Left hindlimb (tissue), 1 donor: ENCODE data around the gene SLC2A8.
A peak's percentile ranks its signal among the peaks of the same experiment; 100 is the strongest.

Experiments used
- DNase-seq: peaks from one replicate; pipeline ENCODE4 v3.0.0-alpha.2; 2018

The SLC2A8 gene

DNA sequence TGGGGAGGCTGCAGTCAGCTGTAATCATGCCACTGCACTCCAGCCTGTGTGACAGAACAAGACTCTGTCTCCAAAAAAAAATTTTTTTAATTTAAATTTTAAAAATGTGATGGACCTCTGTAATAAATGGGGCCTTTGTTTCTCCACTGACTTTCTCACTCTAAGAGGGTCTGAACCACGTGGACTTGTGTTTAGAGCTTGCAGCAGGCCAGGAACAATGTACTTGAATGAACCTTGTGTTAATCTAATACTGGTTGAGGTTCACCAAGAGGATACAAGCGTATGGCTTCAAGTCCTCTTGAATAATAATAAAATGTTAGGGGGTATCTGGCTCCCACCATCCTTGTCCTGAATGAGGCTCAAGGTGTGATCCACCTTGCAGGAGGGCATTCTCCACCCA is 14.4 kb upstream of the SLC2A8 start:
- DNase-seq = no peak

DNA sequence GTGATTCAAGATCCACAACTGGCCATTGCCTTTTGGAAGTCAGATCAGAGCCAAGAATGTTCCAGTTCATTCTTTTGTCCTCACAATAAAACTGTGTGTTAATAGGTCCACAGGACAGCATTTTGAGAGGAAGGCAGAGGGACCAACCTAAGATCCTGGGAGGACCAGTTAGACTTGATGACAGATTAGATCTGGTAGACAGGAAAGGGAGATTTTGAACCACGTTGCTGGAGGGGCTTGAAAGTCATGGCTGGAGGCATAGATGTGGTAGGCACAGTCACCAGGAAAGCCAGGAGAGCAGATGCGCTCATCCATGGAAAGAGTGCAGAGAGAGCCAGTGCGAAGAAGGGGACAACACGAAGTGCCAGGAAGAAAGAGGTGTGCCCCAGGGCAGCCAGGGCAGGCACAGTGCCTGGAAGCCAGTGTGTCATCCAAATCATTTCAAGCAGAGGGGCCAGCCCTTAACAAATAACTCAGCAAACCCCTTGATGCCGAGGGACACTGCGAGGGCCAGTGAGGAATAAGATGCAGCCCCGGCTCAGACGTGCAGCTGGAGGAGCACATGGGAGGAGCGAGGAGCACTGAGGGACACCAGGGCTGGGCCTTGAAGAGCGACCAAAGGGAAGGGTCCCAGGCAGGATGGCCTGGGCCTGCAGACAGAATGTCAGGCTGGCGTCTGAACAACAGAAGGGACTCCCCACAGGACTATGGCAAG is 12.8 kb upstream of the SLC2A8 start:
- no peak for DNase-seq

DNA sequence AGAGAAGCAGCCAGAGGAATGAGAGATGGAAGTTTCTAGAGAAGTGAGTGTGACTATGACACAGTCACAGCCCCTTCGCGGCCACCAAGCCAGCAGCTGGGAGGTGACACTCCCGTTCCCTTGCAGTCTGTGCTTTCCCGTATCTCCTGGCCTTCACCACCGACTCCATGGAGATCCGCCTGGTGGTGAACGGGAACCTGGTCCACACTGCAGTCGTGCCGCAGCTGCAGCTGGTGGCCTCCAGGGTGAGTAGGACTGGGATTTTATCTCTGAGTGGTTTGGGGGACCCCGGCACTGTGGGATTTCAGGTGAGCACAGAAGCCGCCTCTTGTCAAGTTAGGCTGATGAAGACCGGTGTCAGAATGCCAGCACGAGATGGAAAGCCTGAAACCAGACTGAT is 12.1 kb upstream of the SLC2A8 start:
- DNase-seq = no peak

DNA sequence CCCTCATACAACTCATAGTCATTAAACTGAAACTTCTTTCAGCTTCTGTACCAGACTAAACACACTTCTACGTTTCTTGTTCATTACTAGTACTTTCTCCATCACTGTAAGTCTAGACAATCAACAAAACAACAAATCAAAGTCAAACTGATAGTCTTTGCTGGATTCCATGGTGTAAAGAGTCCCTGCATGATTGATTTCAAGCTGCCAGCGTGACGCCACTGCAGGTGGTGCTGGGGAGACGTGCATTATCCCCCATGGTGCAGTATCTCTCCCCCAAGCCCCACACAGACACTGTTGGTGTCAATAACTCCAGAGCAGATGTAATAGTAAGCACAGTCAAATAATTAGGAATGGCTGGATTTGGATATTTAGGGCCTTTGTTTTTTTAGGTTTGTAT is 10.7 kb upstream of the SLC2A8 start:
- DNase-seq = no peak

DNA sequence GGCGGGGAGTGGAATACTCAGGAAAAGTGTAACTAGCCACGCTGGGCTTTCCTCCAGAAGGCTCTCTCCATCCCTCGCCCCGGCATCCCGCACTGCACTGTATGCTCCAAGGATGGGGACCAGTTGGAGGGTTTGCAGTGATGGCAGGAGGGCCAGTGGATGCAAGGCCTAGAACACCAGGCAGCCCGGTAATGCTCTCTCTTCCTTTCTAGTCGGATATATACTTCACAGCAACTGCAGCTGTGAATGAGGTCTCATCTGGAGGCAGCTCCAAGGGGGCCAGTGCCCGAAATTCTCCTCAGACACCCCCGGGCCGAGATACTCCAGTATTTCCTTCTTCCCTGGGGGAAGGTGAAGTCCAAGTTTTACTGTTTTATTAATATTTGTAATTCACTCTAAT is 10.0 kb upstream of the SLC2A8 start:
- no peak for DNase-seq

DNA sequence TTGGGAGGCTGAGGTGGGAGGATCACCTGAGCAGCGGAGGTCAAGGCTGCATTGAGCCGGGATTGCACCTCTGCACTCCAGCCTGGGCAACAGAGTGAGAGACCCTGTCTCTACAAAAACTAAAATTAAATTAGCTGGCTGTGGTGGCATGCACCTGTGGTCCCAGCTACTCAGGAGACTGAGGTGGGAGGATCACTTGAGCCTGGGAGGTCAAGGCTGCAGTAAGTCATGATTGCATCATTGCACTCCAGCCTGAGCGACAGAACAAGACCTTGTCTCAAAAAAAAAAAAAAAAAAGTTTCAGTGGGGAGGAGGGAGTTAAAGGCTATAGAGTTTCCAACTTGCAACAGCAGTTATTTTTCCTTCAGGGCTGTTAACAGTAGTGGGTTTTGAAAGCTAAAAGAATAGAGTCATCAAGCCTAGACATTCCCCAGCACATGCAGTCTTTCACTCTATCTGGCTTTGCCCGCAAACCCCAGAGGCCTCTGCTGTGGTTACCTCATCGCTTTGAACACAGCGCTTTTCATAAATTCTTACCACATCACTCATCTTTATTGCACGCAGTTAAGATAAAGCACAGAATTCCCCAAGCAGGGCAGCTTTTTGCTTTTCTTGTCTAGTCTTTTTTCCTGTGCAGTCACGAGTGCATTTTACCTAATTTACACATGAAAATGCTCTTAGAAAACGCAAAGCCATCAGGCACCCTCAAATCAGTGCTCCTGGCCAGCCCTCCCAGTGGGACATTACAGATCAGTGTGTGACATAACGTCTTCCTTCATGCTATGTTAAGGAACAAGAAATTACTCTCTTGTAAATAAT is 8.7 kb upstream of the SLC2A8 start:
- peak; percentile 65 for DNase-seq

- no peak for DNase-seq
Observed at GRCh38 chr9:127388856-127389238, 8.1 kb upstream of the SLC2A8 start.

DNA sequence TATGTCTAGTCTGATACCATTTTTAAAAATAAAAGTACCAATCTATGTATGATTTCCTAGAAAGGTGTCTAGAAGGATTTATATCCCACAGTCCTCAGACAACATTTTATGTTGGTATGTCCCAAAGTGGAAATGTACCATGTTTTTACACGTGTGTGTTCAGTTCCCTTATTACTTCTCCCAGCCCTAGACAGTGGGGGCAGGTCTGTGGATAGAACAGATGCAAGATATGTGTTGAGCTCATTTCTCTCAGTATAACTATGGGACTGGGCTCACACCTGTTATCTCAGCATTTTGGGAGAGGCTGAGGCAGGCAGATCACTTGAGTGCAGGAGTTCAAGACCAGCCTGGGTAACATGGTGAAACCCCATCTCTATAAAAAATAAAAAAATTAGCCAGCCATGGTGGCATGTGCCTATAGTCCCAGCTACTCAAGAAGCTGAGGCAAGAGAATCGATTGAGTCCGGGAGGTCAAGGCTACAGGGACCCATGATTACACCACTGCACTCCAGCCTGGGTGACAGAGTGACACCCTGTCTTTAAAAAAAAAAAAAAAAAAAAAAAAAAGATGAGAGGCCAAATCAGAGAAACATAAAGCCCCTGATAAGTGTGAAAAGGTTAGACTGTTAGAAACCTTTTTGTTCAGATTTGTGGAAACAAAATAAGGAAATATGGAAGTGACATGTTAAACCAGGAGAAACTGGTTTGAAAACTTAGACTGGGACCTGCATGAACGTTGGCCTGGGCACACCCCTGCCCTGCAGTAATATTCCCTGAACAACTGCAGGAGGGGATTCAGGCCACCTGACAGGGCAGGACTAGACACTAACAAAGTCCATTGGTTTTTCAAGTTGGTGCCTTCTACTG is 7.4 kb upstream of the SLC2A8 start:
- no peak for DNase-seq

DNA sequence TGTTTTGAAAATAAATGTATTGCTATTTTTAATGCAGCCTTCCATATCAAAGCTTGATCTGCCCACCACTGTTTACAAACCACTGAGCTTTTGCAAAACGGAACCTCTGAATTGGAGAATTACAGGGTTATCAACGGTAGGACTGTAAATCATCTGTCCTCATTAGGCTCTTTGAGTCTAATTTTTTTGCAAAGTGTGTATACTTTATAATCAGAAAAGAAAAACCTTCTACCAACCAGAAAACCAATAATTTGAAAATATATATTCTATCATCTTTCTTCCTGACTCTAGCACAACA is 6.8 kb upstream of the SLC2A8 start:
- DNase-seq = no peak

DNA sequence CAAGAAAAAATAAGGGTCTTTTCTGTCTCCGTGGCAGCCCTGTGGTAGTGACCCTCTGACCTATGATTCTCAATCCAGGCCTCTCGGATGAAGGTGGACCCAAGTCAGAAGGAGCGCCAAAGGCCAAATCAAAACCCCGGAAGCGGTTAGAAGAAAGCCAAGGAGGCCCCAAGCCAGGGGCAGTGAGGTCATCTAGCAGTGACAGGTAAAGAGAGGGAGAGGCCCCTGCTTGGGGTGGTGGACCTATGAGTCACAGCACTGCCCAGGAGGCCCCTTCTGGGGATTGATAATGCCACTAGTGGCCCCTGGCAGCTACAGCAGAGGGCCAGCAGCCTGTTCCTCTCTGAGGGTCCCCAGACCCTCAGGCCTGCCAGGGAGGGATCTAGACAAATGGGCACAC is 6.4 kb upstream of the SLC2A8 start:
- DNase-seq = no peak

DNA sequence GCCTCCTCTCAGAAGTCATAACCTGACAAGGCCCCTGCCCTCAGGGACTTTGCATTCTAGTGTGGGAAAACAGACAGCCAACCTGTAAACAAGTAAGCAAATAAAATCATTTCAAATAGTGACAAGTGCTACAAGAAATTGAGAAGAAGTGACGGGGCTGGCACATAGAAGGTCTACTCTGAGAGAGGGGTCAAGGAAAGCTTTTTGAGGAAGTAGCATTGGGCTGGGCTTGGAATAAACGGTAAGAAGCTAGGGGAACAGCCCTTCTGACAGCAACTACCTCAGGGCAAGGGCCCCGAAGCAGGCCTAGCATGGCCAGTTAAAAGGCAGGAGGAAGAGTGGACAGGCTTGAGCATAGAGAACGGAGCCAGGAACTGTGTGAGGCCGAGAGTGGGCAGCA is 4.8 kb upstream of the SLC2A8 start:
- DNase-seq = no peak

GRCh38 chr9:127392976-127393375 is 4.0 kb upstream of the SLC2A8 start:
- DNase-seq = no peak

DNA sequence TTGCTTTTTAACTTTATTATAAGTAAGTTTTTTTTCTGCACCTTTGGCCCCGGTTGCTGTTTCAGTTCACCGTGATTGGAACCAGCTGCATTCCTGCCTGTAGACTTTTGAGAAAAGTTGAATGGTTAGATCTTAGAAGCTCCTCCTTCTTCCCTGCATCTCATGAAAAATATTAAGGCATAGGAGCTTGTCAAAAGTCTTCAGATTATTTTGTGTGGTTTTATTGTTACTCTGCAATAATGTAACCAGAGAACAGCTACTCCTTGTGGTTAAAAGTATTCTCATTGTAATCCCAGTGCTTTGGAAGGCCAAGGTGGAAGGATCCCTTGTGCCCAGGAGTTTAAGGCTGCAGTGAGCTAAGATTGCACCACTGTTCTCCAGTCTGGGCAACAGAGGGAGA is 3.3 kb upstream of the SLC2A8 start:
- DNase-seq = no peak

GRCh38 chr9:127395497-127396252 is 1.3 kb upstream of the SLC2A8 start:
- DNase-seq = no peak

DNA sequence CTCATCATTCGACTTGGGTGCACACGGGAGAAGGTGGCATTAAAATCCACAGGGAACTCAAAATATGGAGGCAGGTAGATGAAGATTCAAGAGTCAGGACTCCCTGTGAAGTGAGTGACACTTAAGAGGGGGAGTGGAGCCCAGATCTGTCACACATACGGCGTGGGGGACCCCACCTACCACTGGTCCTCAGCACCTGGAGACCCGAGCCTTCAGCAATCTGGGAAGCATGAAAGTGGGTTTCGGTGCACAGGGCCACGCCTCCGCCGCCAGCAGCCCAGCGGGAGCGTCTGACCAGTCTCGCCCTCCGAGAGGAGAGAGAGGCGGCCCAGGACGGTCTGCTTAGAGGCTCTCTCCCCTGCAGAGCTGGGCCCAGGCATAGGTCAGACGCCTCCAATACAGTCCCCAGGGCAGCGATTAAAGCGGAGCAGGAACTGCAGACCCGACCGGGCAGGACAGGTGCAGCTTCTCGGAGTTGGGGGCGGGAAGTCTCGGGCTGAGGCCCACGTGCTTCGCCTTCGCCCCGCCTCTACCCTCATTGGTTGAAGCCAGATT is 639 bp upstream of the SLC2A8 start:
- no peak for DNase-seq

GRCh38 chr9:127397646-127398274 is 791 bp downstream of the SLC2A8 start:
- peak; percentile 61 for DNase-seq

- no peak for DNase-seq
Observed at GRCh38 chr9:127398275-127398647, 1.3 kb downstream of the SLC2A8 start.

GRCh38 chr9:127398715-127399400 is 1.9 kb downstream of the SLC2A8 start:
- DNase-seq = no peak

GRCh38 chr9:127399736-127400269 is 2.8 kb downstream of the SLC2A8 start:
- DNase-seq = no peak

DNA sequence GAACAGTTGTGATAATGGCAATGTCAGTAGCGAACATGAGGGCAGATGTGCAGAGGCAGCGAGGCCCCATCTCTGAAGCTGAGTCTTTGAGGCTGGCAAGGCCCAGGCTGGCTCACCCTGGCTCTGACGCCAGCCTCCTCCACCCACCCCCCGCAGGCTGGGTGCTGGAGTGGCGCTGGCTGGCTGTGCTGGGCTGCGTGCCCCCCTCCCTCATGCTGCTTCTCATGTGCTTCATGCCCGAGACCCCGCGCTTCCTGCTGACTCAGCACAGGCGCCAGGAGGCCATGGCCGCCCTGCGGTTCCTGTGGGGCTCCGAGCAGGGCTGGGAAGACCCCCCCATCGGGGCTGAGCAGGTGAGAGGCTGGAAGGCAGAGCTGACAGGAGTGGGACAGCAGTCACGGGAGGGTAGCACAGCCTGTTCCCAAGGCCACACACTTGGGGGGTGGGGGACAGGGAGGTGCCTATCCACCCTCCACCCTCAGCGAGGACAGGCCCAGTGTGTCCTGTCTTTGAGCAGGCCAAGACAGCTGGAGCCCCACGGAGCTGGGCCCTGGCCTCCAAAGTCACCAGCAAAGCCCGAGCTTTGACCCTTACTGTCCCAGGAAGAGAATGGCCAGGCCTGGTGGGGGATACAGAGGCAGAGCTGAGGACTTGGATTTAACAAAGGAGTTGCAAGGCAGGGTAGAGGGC is 5.6 kb downstream of the SLC2A8 start:
- DNase-seq = no peak
